HCT116 (cell line): Measurements from ENCODE around the gene IL15. TPM values are rescaled to one million over a fixed set of nuclear protein-coding genes. Genes with fewer than 3 reads are reported as not detected.

Experiments used
- ATAC-seq: fragments of 200-7000 bp; cut with Tn5 transposase; 2 replicates; pipeline ENCODE4 v1.9.1; 2020; ENCODE audit warnings: mild to moderate bottlenecking, moderate library complexity
- BruUV-seq: library from RNA; stranded (reverse); fragments of 400-500 nt; replicated peaks from 2 replicates; lab custom pipeline; 2021; lab: Mats Ljungman, UMichigan
- CTCF ChIA-PET: fragments of 300-600 bp; sonication (Branson Sonifier 250); formaldehyde crosslinking; loops from one replicate; lab custom pipeline; 2021; ENCODE audit warnings: antibody characterized with exemption; lab: Charles Lee
- POLR2A ChIA-PET: fragments of 300-600, 350-600 bp; sonication (Branson Sonifier 250); formaldehyde crosslinking; loops from one replicate; lab custom pipeline; 2021; ENCODE audit warnings: antibody characterized with exemption; lab: Charles Lee
- RAD21 ChIA-PET, 2 experiments: fragments of 300-600 bp; sonication (Branson Sonifier 250); formaldehyde crosslinking; loops; one replicate each; lab custom pipeline; 2023; ENCODE audit warnings: low total read pairs in 2 of 2; ENCODE audit not compliant: uncharacterized antibody in 2 of 2, unreplicated experiment in 2 of 2, low non-redundant PET in 1 of 2; lab: Charles Lee
- DNase-seq: peaks from one replicate; pipeline ENCODE4 v3.0.0-alpha.2; 2010; ENCODE audit warnings: low read depth, low spot score
- H2AFZ ChIP-seq: fragments of 200-600 bp; shearing (Covaris generic), sonication (generic); 2 replicates; pipeline ENCODE4 v1.6.1; 2017; ENCODE audit warnings: low read depth, mixed run types, mixed read lengths, antibody characterized with exemption, low read length; ENCODE audit not compliant: poor library complexity, severe bottlenecking
- H3K27ac ChIP-seq: 2 replicates; pipeline ENCODE4 v1.5.1; 2012; ENCODE audit warnings: low read depth, low read length
- H3K27me3 ChIP-seq: fragments of 200-600 bp; sonication (generic); 2 replicates; pipeline ENCODE4 v1.6.1; 2016; ENCODE audit warnings: mixed run types, low read length, mixed read lengths; ENCODE audit not compliant: insufficient read depth
- H3K36me3 ChIP-seq, 2 experiments: fragments of 200-500 bp in 1 of 2; fragments of 200-600 bp in 1 of 2; sonication (Bioruptor generic) in 1 of 2; sonication (generic) in 1 of 2; 2 replicates each; pipeline versions ENCODE4 v1.5.1 to v1.6.1; 2014 to 2016; ENCODE audit warnings: low read length in 2 of 2, inconsistent platforms in 1 of 2, mixed read lengths in 1 of 2, mixed run types in 1 of 2; ENCODE audit not compliant: insufficient read depth in 2 of 2, control insufficient read depth in 1 of 2
- H3K4me1 ChIP-seq, 2 experiments: fragments of 200-600 bp in 1 of 2; sonication (generic) in 1 of 2; 2 replicates each; pipeline versions ENCODE4 v1.5.1 to v1.6.1; 2012 to 2017; ENCODE audit warnings: low read length in 2 of 2, inconsistent platforms in 1 of 2, mild to moderate bottlenecking in 1 of 2, mixed read lengths in 1 of 2, mixed run types in 1 of 2, moderate library complexity in 1 of 2; ENCODE audit not compliant: insufficient read depth in 2 of 2, control insufficient read depth in 1 of 2
- H3K4me2 ChIP-seq: fragments of 200-600 bp; sonication (generic); 2 replicates; pipeline ENCODE4 v1.6.1; 2017; ENCODE audit warnings: mixed run types, low read length, mixed read lengths
- H3K4me3 ChIP-seq, 2 experiments: fragments of 200-600 bp in 1 of 2; sonication (generic) in 1 of 2; replicated peaks in 1 of 2; 2 replicates each; pipeline ENCODE4 v1.5.1; 2011 to 2016; ENCODE audit warnings: low read length in 2 of 2, control low read depth in 1 of 2, low read depth in 1 of 2, mild to moderate bottlenecking in 1 of 2, mixed read lengths in 1 of 2, mixed run types in 1 of 2
- H3K79me2 ChIP-seq: fragments of 200-600 bp; sonication (generic); 2 replicates; pipeline ENCODE4 v1.6.1; 2017; ENCODE audit warnings: mild to moderate bottlenecking, mixed run types, low read length, moderate library complexity, mixed read lengths; ENCODE audit not compliant: insufficient read depth
- H3K9ac ChIP-seq: fragments of 200-600 bp; sonication (generic); 2 replicates; pipeline ENCODE4 v1.6.1; 2016; ENCODE audit warnings: low read length, mixed read lengths
- H3K9me2 ChIP-seq: fragments of 200-600 bp; sonication (generic), shearing (Covaris generic); 2 replicates; pipeline ENCODE4 v1.6.1; 2017; ENCODE audit warnings: mixed run types, mild to moderate bottlenecking, moderate library complexity; ENCODE audit not compliant: insufficient read depth
- H3K9me3 ChIP-seq, 2 experiments: fragments of 200-500 bp in 1 of 2; fragments of 200-600 bp in 1 of 2; sonication (Bioruptor generic) in 1 of 2; sonication (generic) in 1 of 2; 2 replicates each; pipeline ENCODE4 v1.6.1; 2014 to 2017; ENCODE audit warnings: low read length in 2 of 2, mixed read lengths in 2 of 2, inconsistent platforms in 1 of 2, low read depth in 1 of 2, mild to moderate bottlenecking in 1 of 2, mixed run types in 1 of 2, moderate library complexity in 1 of 2; ENCODE audit not compliant: control insufficient read depth in 1 of 2, insufficient read depth in 1 of 2
- H4K20me1 ChIP-seq: fragments of 200-600 bp; sonication (generic), shearing (Covaris generic); 2 replicates; pipeline ENCODE4 v1.6.1; 2017; ENCODE audit warnings: mixed run types, mild to moderate bottlenecking, moderate library complexity; ENCODE audit not compliant: insufficient read depth
- CBX3 ChIP-seq: IDR thresholded peaks from 2 replicates; pipeline ENCODE4 v1.6.1; 2012; ENCODE audit warnings: low read depth
- ELF1 ChIP-seq: IDR thresholded peaks from 2 replicates; pipeline ENCODE4 v1.6.1; 2012; ENCODE audit warnings: low read depth, borderline replicate concordance
- EZH2phosphoT487 ChIP-seq: fragments of 200-600 bp; IDR thresholded peaks from 2 replicates; pipeline ENCODE4 v1.6.1; 2018; ENCODE audit warnings: antibody characterized with exemption, borderline replicate concordance
- FOSL1 ChIP-seq: IDR thresholded peaks from 2 replicates; pipeline ENCODE4 v1.6.1; 2012; ENCODE audit warnings: low read depth
- POLR2A ChIP-seq: IDR thresholded peaks from 2 replicates; pipeline ENCODE4 v1.7.0; 2011; ENCODE audit warnings: borderline replicate concordance; ENCODE audit not compliant: insufficient read depth, insufficient read length; ENCODE audit errors: extremely low read depth
- POLR2AphosphoS5 ChIP-seq: IDR thresholded peaks from 2 replicates; pipeline ENCODE4 v1.6.1; 2011; ENCODE audit warnings: mild to moderate bottlenecking, low read depth, low read length, moderate library complexity
- RAD21 ChIP-seq: IDR thresholded peaks from 2 replicates; pipeline ENCODE4 v1.6.1; 2012; ENCODE audit warnings: low read depth, mild to moderate bottlenecking
- SRF ChIP-seq: IDR thresholded peaks from 2 replicates; pipeline ENCODE4 v1.6.1; 2012; ENCODE audit warnings: low read depth
- TCF7L2 ChIP-seq: IDR thresholded peaks from 2 replicates; pipeline ENCODE4 v1.7.0; 2011; ENCODE audit warnings: borderline replicate concordance, inconsistent platforms; ENCODE audit not compliant: insufficient read depth, insufficient read length; ENCODE audit errors: extremely low read depth
- YY1 ChIP-seq: IDR thresholded peaks from 2 replicates; pipeline ENCODE4 v1.6.1; 2011; ENCODE audit warnings: low read length, low read depth, moderate library complexity, mild to moderate bottlenecking; ENCODE audit not compliant: insufficient replicate concordance; ENCODE audit errors: extremely low read depth
- ZBTB33 ChIP-seq: IDR thresholded peaks from 2 replicates; pipeline ENCODE4 v1.6.1; 2011; ENCODE audit warnings: mild to moderate bottlenecking, low read length, moderate library complexity; ENCODE audit not compliant: insufficient replicate concordance; ENCODE audit errors: extremely low read depth
- intact Hi-C: fragments of 100-400 bp; cut with micrococcal nuclease; formaldehyde crosslinking; loops from 2 replicates; pipeline ENCODE4 v1.10.0; 2022
- total RNA-seq: library from RNA; stranded (reverse); gene quantifications from one replicate; pipeline ENCODE4 v1.2.1, GENCODE V29; 2021; ENCODE audit not compliant: unreplicated experiment
- TF ChIP-seq, protein P1 (sequence below): IDR thresholded peaks from 2 replicates; pipeline ENCODE4 v1.6.1; 2012; ENCODE audit warnings: low read depth

Gene IL15
- total RNA-seq, 1 experiment from 2014 or later, result 1.2 TPM

GRCh38 chr4:141609243-141609642 is 27.1 kb upstream of the IL15 start:
- H4K20me1 ChIP-seq, result no peaks in the 10 kb centered on the region
- intact Hi-C loops, result no loop called here
- no peak for DNase-seq
- no peaks in the 10 kb centered on the region for H3K9me3 ChIP-seq
- no peak overlapping the region for H2AFZ ChIP-seq
- H3K9ac ChIP-seq, result no peak overlapping the region
- no peak for ATAC-seq
- H3K36me3 ChIP-seq, result no peaks in the 10 kb centered on the region
- no peaks in the 10 kb centered on the region for H3K4me1 ChIP-seq
- H3K4me2 ChIP-seq, result no peak overlapping the region
- no peaks in the 10 kb centered on the region for H3K79me2 ChIP-seq
- ChIA-PET RAD21 (no interaction called here), POLR2A (no interaction called here), CTCF (no interaction called here)
- H3K9me2 ChIP-seq, result no peaks in the 10 kb centered on the region
- H3K27ac ChIP-seq, result no peak overlapping the region
- no TSS peak for BruUV-seq
- H3K4me3 ChIP-seq, result no peak overlapping the region
- no peaks in the 10 kb centered on the region for H3K27me3 ChIP-seq
- TF ChIP-seq POLR2AphosphoS5 (no peak), EZH2phosphoT487 (no peak), CBX3 (no peak), ZBTB33 (no peak), RAD21 (no peak), FOSL1 (no peak), POLR2A (no peak), YY1 (no peak), SRF (no peak), ELF1 (no peak), TCF7L2 (no peak)
- TF ChIP-seq, protein P1, sequence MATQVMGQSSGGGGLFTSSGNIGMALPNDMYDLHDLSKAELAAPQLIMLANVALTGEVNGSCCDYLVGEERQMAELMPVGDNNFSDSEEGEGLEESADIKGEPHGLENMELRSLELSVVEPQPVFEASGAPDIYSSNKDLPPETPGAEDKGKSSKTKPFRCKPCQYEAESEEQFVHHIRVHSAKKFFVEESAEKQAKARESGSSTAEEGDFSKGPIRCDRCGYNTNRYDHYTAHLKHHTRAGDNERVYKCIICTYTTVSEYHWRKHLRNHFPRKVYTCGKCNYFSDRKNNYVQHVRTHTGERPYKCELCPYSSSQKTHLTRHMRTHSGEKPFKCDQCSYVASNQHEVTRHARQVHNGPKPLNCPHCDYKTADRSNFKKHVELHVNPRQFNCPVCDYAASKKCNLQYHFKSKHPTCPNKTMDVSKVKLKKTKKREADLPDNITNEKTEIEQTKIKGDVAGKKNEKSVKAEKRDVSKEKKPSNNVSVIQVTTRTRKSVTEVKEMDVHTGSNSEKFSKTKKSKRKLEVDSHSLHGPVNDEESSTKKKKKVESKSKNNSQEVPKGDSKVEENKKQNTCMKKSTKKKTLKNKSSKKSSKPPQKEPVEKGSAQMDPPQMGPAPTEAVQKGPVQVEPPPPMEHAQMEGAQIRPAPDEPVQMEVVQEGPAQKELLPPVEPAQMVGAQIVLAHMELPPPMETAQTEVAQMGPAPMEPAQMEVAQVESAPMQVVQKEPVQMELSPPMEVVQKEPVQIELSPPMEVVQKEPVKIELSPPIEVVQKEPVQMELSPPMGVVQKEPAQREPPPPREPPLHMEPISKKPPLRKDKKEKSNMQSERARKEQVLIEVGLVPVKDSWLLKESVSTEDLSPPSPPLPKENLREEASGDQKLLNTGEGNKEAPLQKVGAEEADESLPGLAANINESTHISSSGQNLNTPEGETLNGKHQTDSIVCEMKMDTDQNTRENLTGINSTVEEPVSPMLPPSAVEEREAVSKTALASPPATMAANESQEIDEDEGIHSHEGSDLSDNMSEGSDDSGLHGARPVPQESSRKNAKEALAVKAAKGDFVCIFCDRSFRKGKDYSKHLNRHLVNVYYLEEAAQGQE, result no peak
- TF ChIP-seq, all 23 proteins: peak for 0
